Suprapubic skin (tissue), 4 donors: ENCODE results near the gene ZSCAN4. TPM values are rescaled to one million over a fixed set of nuclear protein-coding genes. Genes with fewer than 3 reads are reported as not detected.

Experiments used
- DNase-seq, 2 donors: peaks; one replicate each; pipeline ENCODE4 v3.0.0-alpha.2; 2019; ENCODE audit warnings: low spot score in 2 of 2
- H3K27ac ChIP-seq: fragments of 200-600 bp; sonication (generic); one replicate; pipeline ENCODE4 v1.5.1; 2019
- H3K27me3 ChIP-seq: fragments of 200-600 bp; sonication (generic); one replicate; pipeline ENCODE4 v1.5.1; 2019
- H3K36me3 ChIP-seq: fragments of 200-600 bp; sonication (generic); one replicate; pipeline ENCODE4 v1.5.1; 2019
- H3K4me1 ChIP-seq: fragments of 200-600 bp; sonication (generic); one replicate; pipeline ENCODE4 v1.5.1; 2019
- H3K4me3 ChIP-seq: fragments of 200-600 bp; sonication (generic); one replicate; pipeline ENCODE4 v1.5.1; 2019; ENCODE audit warnings: mild to moderate bottlenecking
- H3K9me3 ChIP-seq: fragments of 200-600 bp; sonication (generic); one replicate; pipeline ENCODE4 v1.5.1; 2019
- EP300 ChIP-seq: sonication (generic); formaldehyde crosslinking; IDR thresholded peaks from one replicate; pipeline ENCODE4 v1.6.1; 2017; ENCODE audit warnings: antibody characterized with exemption
- POLR2A ChIP-seq, 2 donors: fragments of 450-650 bp; IDR thresholded peaks; one replicate each; pipeline ENCODE4 v1.6.1; 2017; ENCODE audit warnings: antibody characterized with exemption in 2 of 2, mild to moderate bottlenecking in 2 of 2, moderate library complexity in 2 of 2
- POLR2AphosphoS5 ChIP-seq, 3 donors: sonication (generic); formaldehyde crosslinking; IDR thresholded peaks; one replicate each; pipeline ENCODE4 v1.6.1; 2017; ENCODE audit warnings: antibody characterized with exemption in 3 of 3
- WGBS: methylation state at CpG from one replicate; pipeline ENCODE4 v1.1.5; 2018; 5-methylcytosine and 5-hydroxymethylcytosine counted together
- total RNA-seq, 4 donors: library from RNA; depleted of rRNA; stranded (reverse); fragments of >200 nt; gene quantifications; one replicate each; pipeline ENCODE4 v1.1.0, GENCODE V29; 2016
- TF ChIP-seq, protein P1 (sequence below), 2 donors: fragments of 200-600 bp in 1 of 2; fragments of 450-650 bp in 1 of 2; sonication (generic) in 1 of 2; IDR thresholded peaks; one replicate each; pipeline ENCODE4 v1.5.1; 2016 to 2019; ENCODE audit warnings: antibody characterized with exemption in 2 of 2, mild to moderate bottlenecking in 1 of 2, moderate library complexity in 1 of 2

The ZSCAN4 gene
- total RNA-seq, 4 donors from 2014 or later: 2.3 to 3.9 TPM; not detected in 2

- TF ChIP-seq, protein P1, sequence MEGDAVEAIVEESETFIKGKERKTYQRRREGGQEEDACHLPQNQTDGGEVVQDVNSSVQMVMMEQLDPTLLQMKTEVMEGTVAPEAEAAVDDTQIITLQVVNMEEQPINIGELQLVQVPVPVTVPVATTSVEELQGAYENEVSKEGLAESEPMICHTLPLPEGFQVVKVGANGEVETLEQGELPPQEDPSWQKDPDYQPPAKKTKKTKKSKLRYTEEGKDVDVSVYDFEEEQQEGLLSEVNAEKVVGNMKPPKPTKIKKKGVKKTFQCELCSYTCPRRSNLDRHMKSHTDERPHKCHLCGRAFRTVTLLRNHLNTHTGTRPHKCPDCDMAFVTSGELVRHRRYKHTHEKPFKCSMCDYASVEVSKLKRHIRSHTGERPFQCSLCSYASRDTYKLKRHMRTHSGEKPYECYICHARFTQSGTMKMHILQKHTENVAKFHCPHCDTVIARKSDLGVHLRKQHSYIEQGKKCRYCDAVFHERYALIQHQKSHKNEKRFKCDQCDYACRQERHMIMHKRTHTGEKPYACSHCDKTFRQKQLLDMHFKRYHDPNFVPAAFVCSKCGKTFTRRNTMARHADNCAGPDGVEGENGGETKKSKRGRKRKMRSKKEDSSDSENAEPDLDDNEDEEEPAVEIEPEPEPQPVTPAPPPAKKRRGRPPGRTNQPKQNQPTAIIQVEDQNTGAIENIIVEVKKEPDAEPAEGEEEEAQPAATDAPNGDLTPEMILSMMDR (IDR thresholded peaks at IDR 0.05): no peak
- no peak for TF ChIP-seq EP300
- TF ChIP-seq POLR2AphosphoS5 (IDR thresholded peaks at IDR 0.05): no peak
- TF ChIP-seq POLR2A (IDR thresholded peaks at IDR 0.05): no peak
- Histone ChIP-seq H3K9me3 (peaks cover 29% of the 10 kb centered on the region), H3K36me3 (peaks cover 75% of the 10 kb centered on the region), H3K27ac (no peak overlapping the region), H3K27me3 (no peaks in the 10 kb centered on the region), H3K4me1 (peaks cover 15% of the 10 kb centered on the region), H3K4me3 (no peak overlapping the region)
- DNase-seq: no peak
- 94% methylated on average over 4 of the region's 4 CpGs for WGBS
Observed at GRCh38 chr19:57637379-57637778, 31.4 kb upstream of the ZSCAN4 start.

DNA sequence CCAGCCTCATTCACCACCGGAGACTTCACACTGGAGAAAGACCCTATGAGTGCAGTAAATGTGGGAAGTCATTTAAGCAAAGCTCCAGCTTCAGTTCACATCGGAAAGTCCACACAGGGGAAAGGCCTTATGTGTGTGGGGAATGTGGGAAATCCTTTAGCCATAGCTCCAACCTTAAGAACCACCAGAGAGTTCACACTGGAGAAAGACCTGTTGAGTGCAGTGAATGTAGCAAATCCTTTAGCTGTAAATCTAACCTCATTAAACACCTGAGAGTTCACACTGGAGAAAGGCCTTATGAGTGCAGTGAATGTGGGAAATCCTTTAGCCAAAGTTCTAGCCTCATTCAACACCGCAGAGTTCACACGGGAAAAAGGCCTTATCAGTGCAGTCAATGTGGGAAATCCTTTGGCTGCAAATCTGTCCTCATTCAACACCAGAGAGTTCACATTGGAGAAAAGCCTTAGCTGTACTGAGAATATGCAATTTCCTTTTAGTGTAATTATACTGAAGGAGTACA lies 27.0 kb upstream of the ZSCAN4 start:
- WGBS: 98% methylated on average over 4 of the region's 4 CpGs
- no peak for TF ChIP-seq POLR2AphosphoS5 (IDR thresholded peaks at IDR 0.05)
- TF ChIP-seq POLR2A (IDR thresholded peaks at IDR 0.05): no peak
- no peak for TF ChIP-seq EP300
- TF ChIP-seq, protein P1 (IDR thresholded peaks at IDR 0.05): no peak
- Histone ChIP-seq H3K27me3 (no peaks in the 10 kb centered on the region), H3K4me1 (no peaks in the 10 kb centered on the region), H3K27ac (no peak overlapping the region), H3K9me3 (peaks cover 32% of the 10 kb centered on the region), H3K36me3 (peaks cover 53% of the 10 kb centered on the region), H3K4me3 (no peak overlapping the region)
- DNase-seq: no peak

DNA sequence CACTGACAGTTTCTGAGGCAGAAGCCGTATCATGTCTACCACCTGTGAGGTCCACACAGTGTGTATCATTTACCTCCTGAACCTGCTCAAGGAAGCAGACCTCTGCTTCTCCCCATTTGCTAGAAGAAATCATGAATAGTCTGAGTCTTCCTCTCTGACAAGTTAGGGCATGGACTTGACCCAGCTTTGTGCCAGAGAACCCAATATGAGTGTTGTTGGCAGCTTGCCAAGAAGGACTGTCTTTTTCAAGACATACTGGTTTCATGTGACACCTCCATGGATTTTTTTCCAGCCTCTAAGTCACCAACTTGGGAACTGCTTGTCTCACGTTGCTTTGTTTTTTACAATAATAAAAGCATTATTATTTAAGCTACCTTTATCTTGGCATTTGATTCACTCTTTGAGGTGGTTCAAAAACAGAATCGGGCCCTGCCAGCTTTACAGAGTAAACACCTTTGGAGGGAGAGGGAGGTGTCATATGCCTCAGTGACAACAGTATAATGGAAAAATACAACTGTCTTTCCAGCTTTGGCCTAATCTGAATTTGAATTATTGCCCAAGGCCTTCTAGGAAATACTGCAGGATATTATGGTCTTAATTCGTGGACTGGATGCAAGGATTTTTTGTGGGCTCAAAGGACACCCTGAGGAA lies 26.2 kb upstream of the ZSCAN4 start:
- H3K9me3 ChIP-seq: peaks cover 25% of the 10 kb centered on the region
- no peak for DNase-seq
- H3K27me3 ChIP-seq: no peaks in the 10 kb centered on the region
- H3K36me3 ChIP-seq: peaks cover 47% of the 10 kb centered on the region
- no peak overlapping the region for H3K4me3 ChIP-seq
- H3K4me1 ChIP-seq: no peaks in the 10 kb centered on the region
- 69% methylated on average over 4 of the region's 4 CpGs for WGBS
- TF ChIP-seq POLR2AphosphoS5 (IDR thresholded peaks at IDR 0.05) (no peak), POLR2A (IDR thresholded peaks at IDR 0.05) (no peak), EP300 (no peak)
- TF ChIP-seq, protein P1 (IDR thresholded peaks at IDR 0.05): no peak
- no peak overlapping the region for H3K27ac ChIP-seq

GRCh38 chr19:57643734-57644133 lies 25.0 kb upstream of the ZSCAN4 start:
- Histone ChIP-seq H3K36me3 (peaks cover 35% of the 10 kb centered on the region), H3K4me1 (no peaks in the 10 kb centered on the region), H3K27ac (no peak overlapping the region), H3K4me3 (no peak overlapping the region), H3K27me3 (no peaks in the 10 kb centered on the region), H3K9me3 (peaks cover 15% of the 10 kb centered on the region)
- DNase-seq: no peak
- TF ChIP-seq, protein P1 (IDR thresholded peaks at IDR 0.05): no peak
- TF ChIP-seq EP300: no peak

- H3K36me3 ChIP-seq: no peaks in the 10 kb centered on the region
- WGBS: 49% methylated on average over 6 of the region's 6 CpGs
- no peak overlapping the region for H3K27ac ChIP-seq
- no peak overlapping the region for H3K4me3 ChIP-seq
- H3K27me3 ChIP-seq: no peaks in the 10 kb centered on the region
- TF ChIP-seq POLR2A (IDR thresholded peaks at IDR 0.05) (no peak), EP300 (no peak), POLR2AphosphoS5 (IDR thresholded peaks at IDR 0.05) (no peak)
- TF ChIP-seq, protein P1 (IDR thresholded peaks at IDR 0.05): no peak
- H3K9me3 ChIP-seq: peaks cover 3% of the 10 kb centered on the region
- peaks cover 3% of the 10 kb centered on the region for H3K4me1 ChIP-seq
- no peak for DNase-seq
Observed at GRCh38 chr19:57648331-57649003, 20.3 kb upstream of the ZSCAN4 start.
